NCI-H446 (cell line): Measurements from ENCODE around the gene TRIM44.
A peak's percentile ranks its signal among the peaks of the same experiment; 100 is the strongest.
"Not testable (repeated sequence)": the region's sequence is repeated elsewhere in the genome, so short reads cannot be mapped to it uniquely, and the experiment has no call there.

ENCODE experiments used
- DNase-seq, 2 experiments: peaks; one replicate each; lab custom pipeline; 2025; lab: John Stamatoyannopoulos, UW

TRIM44 gene

GRCh38 chr11:35751664-35752061 is 89.1 kb downstream of the TRIM44 start:
- DNase-seq, result no peak

DNA sequence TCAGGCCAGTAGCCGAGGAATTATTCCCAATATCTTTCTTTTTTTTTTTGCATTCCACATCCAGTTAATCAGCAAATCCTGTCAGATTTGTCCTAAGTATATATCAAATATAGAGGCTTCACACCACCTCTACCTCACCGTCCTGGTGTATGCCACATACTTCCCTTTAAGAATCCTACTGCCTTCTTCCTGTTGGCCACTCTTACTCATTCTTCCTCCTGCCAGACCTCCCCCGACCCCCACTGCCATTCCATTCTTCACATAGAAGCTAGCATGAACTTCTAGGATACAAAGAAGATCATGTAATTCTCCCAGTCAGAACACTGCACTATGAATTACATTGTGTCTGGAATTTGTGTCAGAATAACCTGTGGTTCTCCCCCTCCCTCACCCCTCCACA is 89.5 kb downstream of the TRIM44 start:
- no peak for DNase-seq

DNA sequence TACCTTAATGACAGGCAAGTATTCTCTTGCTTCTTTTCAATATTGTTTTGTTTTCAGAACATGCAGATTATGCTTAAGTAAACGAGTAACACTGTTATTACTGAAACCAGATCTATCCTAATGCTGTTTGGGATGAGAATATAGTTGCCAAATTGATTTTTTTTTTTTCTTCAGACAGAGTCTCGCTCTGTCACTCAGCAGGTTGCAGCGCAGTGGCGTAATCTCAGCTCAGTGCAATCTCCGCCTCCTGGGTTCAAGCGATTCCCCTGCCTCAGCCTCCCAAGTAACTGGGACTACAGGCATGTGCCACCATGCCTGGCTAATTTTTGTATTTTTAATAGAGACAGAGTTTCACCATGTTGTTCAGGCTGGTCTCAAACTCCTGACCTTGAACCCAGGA is 91.0 kb downstream of the TRIM44 start:
- not testable (repeated sequence) for DNase-seq

- not testable (repeated sequence) for DNase-seq
Observed at GRCh38 chr11:35759951-35760350, 97.4 kb downstream of the TRIM44 start.

GRCh38 chr11:35761899-35762298 is 99.3 kb downstream of the TRIM44 start:
- DNase-seq, result no peak

DNA sequence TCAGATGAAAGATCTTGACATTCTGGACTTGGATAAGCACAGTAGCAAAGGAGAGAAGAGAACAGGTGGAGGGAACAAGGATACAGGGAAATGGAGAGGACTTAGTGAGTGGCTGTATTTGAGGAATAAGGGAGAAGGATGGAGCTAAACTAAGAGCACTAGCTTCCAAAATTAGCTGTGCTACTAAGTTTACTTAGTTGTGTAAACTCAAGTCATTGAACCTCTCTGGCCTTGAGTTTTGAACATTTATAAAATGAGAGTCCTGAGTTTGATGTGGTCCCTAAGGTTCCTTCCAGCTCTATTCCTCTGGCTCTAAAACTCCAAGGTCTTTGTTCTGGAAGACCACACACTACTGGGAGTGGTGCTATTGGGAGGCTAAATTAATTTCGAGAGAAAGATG is 100.7 kb downstream of the TRIM44 start:
- no peak for DNase-seq

DNA sequence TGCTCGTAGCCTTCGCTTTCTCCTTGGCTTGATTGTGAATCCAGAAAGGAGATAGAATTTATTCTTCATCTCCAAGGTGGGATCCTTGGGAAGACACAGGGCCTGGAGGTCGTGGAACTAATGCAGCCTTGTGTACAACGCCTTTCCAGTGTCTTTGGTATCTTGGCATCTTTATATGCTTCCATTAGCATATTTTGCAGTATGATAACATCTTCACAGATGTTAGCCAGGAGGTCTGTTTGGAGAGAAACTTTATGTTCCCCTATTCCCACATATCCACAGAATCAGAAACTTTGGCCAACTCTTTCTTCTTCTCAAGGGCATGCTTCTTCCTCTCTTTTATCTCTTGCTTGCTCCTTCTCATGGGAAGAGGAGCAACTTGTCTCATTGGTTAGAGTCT is 101.2 kb downstream of the TRIM44 start:
- no peak for DNase-seq

DNA sequence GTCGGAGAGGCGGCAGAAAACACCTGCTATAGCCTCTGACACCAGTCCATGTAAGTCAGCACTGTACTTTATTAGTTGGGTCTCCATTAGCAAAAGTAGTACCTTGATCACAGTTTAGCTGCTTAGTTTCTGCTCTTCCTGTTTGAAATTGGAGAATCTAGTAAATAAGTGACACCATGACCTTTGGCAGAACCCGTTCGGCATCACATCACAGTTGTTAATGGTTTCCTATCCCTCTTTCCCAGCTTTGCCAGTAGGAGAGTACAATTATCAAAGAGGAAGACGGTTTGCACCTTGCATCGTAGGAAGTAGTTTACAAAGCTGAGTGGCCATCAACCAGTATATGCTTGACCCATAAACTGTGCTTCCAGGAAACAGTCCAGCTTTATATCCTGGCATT is 101.8 kb downstream of the TRIM44 start:
- no peak for DNase-seq

GRCh38 chr11:35765211-35765610 is 102.6 kb downstream of the TRIM44 start:
- no peak for DNase-seq

- no peak for DNase-seq
Observed at GRCh38 chr11:35766651-35767050, 104.1 kb downstream of the TRIM44 start.

GRCh38 chr11:35770425-35770824 is 107.8 kb downstream of the TRIM44 start:
- not testable (repeated sequence) for DNase-seq

DNA sequence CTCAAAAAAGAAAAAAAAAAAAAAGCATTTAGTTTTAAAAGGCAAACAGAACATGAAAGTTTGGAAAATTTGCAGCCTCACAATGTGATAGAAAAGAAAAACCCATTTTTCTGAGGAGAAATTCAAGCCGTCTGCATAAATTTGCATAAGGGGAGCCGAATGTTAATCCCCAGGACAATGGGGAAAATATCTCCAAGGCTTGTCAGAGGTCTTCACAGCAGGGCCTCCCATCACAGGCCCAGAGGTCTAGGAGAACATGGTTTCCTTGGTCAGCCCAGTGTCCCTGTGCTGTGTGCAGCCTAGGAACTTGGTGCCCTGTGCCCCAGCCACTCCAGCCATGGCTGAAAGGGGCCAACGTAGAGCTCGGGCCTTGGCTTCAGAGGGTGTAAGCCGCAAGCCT is 109.1 kb downstream of the TRIM44 start:
- DNase-seq, result no peak

GRCh38 chr11:35777241-35777640 is 114.7 kb downstream of the TRIM44 start:
- not testable (repeated sequence) for DNase-seq

DNA sequence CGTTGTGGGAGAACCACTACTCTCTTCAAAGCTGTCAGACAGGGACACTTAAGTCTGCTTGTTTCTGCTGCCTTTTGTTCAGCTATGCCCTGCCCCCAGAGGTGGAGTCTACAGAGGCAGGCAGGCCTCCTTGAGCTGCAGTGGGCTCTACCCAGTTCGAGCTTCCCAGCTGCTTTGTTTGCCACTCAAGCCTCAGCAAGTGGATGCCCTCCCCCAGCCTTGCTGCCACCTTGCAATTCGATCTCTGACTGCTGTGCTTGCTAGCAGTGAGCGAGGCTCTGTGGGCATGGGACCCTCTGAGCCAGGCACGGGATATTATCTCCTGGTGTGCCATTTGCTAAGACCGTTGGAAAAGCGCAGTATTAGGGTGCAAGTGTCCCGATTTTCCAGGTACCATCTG is 116.4 kb downstream of the TRIM44 start:
- not testable (repeated sequence) for DNase-seq

DNA sequence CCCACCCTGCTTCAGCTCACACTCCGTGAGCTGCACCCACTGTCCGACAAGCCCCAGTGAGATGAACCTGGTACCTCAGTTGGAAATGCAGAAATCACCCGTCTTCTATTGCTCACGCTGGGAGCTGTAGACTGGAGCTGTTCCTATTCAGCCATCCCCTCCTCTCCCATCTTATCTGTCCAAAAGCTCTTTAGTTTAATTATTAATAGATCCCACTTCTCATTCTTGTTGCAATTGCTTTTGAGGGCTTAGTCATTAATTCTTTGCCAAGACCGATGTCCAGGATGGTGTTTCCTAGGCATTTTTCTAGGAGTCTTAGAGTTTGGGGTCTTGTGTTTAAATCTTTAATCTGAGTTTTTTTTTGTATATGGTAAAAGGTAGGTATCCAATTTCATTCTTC is 116.8 kb downstream of the TRIM44 start:
- no peak for DNase-seq

GRCh38 chr11:35780951-35781860 is 118.6 kb downstream of the TRIM44 start:
- peak in 1 of 2 experiments; percentile 12 for DNase-seq

- no peak for DNase-seq
Observed at GRCh38 chr11:35781861-35782470, 119.4 kb downstream of the TRIM44 start.

GRCh38 chr11:35783809-35784208 is 121.2 kb downstream of the TRIM44 start:
- no peak for DNase-seq

GRCh38 chr11:35784699-35785098 is 122.1 kb downstream of the TRIM44 start:
- no peak for DNase-seq

- peak in 1 of 2 experiments; percentile 5 for DNase-seq
Observed at GRCh38 chr11:35785287-35786167, 123.0 kb downstream of the TRIM44 start.

DNA sequence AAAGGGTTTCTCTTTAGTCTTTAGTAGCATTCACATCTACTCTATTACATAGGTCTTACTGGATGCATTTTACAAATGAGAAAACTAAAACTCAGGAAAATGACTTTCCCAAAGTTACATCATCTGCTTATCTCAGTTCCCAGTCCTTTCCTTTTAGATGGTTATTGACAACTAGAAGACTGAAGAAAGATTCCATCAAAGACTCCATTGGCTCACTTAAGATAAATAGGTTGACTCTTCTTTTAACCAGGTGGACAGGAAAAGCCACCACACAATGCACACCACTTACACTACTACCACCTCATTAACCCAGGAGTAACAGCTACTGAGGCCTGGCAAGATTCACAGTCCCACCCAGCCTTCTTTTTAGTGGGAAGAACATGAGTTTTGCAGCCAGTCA is 123.6 kb downstream of the TRIM44 start:
- DNase-seq, result no peak

DNA sequence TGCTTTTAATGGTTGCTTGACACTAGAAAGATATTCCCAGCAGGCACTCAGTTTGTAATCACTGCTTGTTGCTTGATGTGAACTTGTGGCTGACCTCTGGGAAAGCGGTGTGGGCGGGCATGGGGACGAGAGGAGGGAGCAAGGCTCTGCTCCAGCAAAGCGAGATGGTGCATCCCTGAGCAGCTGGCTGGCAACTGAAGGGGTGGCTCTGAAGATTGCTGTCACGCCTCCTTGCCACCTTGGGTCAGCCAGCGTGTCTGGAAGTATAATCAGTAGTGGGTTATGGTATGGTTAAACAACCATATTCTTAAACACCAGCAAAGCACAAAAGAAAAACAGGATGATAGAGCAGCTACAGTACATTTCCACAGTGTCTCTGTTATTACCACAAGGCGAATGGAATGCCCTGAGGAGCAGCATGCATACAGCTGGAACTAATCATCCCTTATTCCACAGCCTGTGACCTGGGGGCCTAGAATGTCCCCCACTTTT is 124.5 kb downstream of the TRIM44 start:
- no peak for DNase-seq
